AG04449 (cell line): Measurements from ENCODE around the gene IST1.
A peak's percentile ranks its signal among the peaks of the same experiment; 100 is the strongest.

Source experiments
- CTCF ChIA-PET: fragments of 350-600 bp; formaldehyde crosslinking; extraction: SDS; loops from one replicate; lab custom pipeline; 2021; ENCODE audit warnings: antibody characterized with exemption; lab: Yijun Ruan, JAX
- POLR2A ChIA-PET: fragments of 400-600, 350-600 bp; formaldehyde crosslinking; extraction: SDS; loops from one replicate; lab custom pipeline; 2020; ENCODE audit warnings: antibody characterized with exemption, inconsistent platforms; lab: Yijun Ruan, JAX
- DNase-seq: peaks from one replicate; pipeline ENCODE4 v3.0.0-alpha.2; 2010; ENCODE audit warnings: low read depth, low spot score
- H3K4me3 ChIP-seq: 2 replicates; pipeline ENCODE4 v1.5.1; 2011; ENCODE audit warnings: low read depth, mild to moderate bottlenecking, control low read depth, low read length
- CTCF ChIP-seq: IDR thresholded peaks from one replicate; pipeline ENCODE4 v1.5.1; 2011; ENCODE audit warnings: mild to moderate bottlenecking, moderate library complexity, low read length, control low read depth, inconsistent platforms; ENCODE audit not compliant: insufficient read depth; ENCODE audit errors: missing control alignments

IST1 gene

GRCh38 chr16:71915350-71915749 is 20.0 kb downstream of the IST1 start:
- ChIA-PET POLR2A (no interaction called here), CTCF (interaction anchor here (1.2 to 2.8 kb wide), 3 partner anchors 10 to 33 kb away, joined by 3 to 15 read pairs (median 3); no protein-coding TSS in a partner anchor)
- no peak for TF ChIP-seq CTCF
- DNase-seq: no peak
- H3K4me3 ChIP-seq: no peak overlapping the region

- no peak overlapping the region for H3K4me3 ChIP-seq
- DNase-seq: no peak
- ChIA-PET POLR2A (interaction anchor here (0.7 to 1.2 kb wide), 3 partner anchors 12 to 24 kb away, joined by 3 to 4 read pairs (median 3); partner anchors contain the start of gene IST1), CTCF (interaction anchor here (1.1 to 2.8 kb wide), 7 partner anchors 11 to 45 kb away, joined by 3 to 15 read pairs (median 5); partner anchors contain the start of gene IST1)
- TF ChIP-seq CTCF: no peak
Measured at GRCh38 chr16:71916397-71916920, 21.1 kb downstream of the IST1 start.

- no peak for TF ChIP-seq CTCF
- no peak overlapping the region for H3K4me3 ChIP-seq
- DNase-seq: peak; percentile 55
- ChIA-PET POLR2A (no interaction called here), CTCF (interaction anchor here (0.7 to 2.8 kb wide), 5 partner anchors 9 to 35 kb away, joined by 3 to 15 read pairs (median 4); partner anchors contain the start of gene IST1)
Measured at GRCh38 chr16:71917900-71918299, 22.6 kb downstream of the IST1 start.

GRCh38 chr16:71919035-71919434 is 23.7 kb downstream of the IST1 start:
- POLR2A ChIA-PET: no interaction called here
- no peak for DNase-seq
- H3K4me3 ChIP-seq: no peak overlapping the region
- no peak for TF ChIP-seq CTCF
- CTCF ChIA-PET: interaction anchor here (0.9 kb wide), 1 partner anchor 18 kb away, joined by 3 read pairs; no protein-coding TSS in a partner anchor

- ChIA-PET POLR2A (no interaction called here), CTCF (no interaction called here)
- TF ChIP-seq CTCF: no peak
- DNase-seq: no peak
- H3K4me3 ChIP-seq: no peak overlapping the region
Measured at GRCh38 chr16:71920658-71921057, 25.3 kb downstream of the IST1 start.

- POLR2A ChIA-PET: no interaction called here
- TF ChIP-seq CTCF: no peak
- DNase-seq: no peak
- CTCF ChIA-PET: no interaction called here
- H3K4me3 ChIP-seq: no peak overlapping the region
Measured at GRCh38 chr16:71923941-71924690, 28.8 kb downstream of the IST1 start.
